ENCODE measurements around the gene OCIAD2.

OCIAD2 gene

DNA sequence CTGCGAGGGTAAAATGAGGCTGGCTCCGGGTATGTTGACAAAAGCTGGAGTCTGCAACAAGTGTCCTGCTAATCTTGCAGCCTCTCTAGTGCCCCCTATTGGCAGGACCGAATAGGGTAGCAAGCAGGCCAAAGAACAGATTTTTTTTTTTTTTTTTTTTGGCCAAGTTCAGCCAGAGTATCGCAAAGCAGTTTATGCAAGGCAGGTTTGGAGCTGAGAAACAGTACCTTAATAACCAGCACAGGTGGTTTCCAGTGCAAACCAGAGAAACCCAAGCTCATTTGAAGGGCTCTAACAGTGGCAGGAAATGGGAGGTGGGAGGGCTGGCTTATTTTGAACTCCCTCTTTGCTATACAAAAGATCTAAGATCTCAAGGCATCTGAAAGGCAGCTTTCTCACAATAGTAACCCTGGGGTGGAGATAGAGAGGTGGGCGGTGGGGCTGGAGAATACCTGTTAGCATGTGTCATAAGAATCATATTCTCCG lies 38.2 kb upstream of the OCIAD2 start:
- H3K4me3 ChIP-seq (ENCODE audit: low read length): no peak overlapping the region
- TF ChIP-seq, protein P1, sequence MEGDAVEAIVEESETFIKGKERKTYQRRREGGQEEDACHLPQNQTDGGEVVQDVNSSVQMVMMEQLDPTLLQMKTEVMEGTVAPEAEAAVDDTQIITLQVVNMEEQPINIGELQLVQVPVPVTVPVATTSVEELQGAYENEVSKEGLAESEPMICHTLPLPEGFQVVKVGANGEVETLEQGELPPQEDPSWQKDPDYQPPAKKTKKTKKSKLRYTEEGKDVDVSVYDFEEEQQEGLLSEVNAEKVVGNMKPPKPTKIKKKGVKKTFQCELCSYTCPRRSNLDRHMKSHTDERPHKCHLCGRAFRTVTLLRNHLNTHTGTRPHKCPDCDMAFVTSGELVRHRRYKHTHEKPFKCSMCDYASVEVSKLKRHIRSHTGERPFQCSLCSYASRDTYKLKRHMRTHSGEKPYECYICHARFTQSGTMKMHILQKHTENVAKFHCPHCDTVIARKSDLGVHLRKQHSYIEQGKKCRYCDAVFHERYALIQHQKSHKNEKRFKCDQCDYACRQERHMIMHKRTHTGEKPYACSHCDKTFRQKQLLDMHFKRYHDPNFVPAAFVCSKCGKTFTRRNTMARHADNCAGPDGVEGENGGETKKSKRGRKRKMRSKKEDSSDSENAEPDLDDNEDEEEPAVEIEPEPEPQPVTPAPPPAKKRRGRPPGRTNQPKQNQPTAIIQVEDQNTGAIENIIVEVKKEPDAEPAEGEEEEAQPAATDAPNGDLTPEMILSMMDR (conservative IDR thresholded peaks at IDR 0.05; ENCODE audit: low read depth, low read length): peak; percentile 37
- DNase-seq (ENCODE audit: low read depth): no peak

DNA sequence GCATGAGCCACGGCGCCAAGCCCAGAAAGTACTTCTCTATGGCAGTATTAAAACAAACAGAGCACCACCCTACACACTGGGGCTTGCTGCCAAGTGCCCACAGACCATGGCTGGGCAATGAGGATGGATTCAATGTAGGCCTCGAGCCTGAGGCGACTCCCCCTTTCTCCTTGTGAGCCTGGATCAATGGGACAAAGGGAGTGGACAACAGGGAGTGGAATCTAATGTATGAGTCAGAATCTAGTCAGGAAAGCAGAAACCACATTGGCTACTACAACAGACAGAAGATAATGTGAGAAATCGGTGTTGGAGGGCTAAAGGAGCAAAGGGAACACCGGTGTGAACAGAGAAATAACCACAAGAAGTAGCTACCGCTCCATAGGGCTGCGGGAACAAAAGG lies 37.7 kb upstream of the OCIAD2 start:
- DNase-seq (ENCODE audit: low read depth): no peak
- TF ChIP-seq, protein P1 (conservative IDR thresholded peaks at IDR 0.05; ENCODE audit: low read depth, low read length): no peak
- H3K4me3 ChIP-seq (ENCODE audit: low read length): no peak overlapping the region

DNA sequence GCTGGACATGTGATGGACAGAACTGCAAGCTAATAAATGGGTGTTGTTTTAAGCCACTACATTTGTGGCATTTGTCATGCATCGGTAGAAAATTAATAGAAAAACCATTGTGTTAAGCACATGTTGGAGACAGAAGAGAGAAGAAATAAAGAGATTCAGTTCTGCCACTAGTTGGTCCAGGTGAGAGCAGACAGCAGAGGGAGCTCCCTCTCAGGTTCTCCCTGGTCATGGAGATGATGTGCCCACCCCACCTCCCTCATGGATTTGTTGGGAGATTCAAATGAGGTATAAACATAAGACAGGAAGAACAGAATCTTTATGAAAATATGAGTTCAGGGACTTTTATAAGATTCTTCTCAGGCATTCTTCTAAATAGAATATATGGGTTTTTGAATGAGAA lies 36.8 kb upstream of the OCIAD2 start:
- TF ChIP-seq, protein P1 (conservative IDR thresholded peaks at IDR 0.05; ENCODE audit: low read depth, low read length): peak; percentile 32

DNA sequence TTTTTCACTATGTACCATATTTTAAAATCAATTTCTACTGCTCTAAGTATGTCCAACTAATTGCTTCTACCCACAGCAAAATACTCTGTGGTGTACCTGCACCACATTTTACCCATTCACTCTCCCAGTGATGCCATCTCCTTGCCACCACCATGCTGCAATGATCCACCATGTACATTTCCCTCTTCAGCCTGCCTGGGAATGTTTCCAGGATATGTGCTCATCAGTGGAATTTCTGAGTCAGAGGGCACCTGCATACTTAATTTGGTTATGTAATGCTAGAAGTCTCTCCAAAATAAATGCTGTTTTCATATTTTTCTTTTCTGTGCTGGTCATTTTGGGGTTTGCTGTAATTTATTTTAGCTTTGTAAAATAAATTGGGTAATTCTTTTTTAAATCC lies 33.2 kb upstream of the OCIAD2 start:
- TF ChIP-seq, protein P1 (conservative IDR thresholded peaks at IDR 0.05; ENCODE audit: low read depth, low read length): no peak
- DNase-seq (ENCODE audit: low read depth): peak; percentile 52
- H3K4me3 ChIP-seq (ENCODE audit: low read length): no peak overlapping the region

More for the DNA sequence above, 36.8 kb upstream of the OCIAD2 start:
- H3K4me3 ChIP-seq (ENCODE audit: low read length): no peak overlapping the region
- DNase-seq (ENCODE audit: low read depth): no peak

DNA sequence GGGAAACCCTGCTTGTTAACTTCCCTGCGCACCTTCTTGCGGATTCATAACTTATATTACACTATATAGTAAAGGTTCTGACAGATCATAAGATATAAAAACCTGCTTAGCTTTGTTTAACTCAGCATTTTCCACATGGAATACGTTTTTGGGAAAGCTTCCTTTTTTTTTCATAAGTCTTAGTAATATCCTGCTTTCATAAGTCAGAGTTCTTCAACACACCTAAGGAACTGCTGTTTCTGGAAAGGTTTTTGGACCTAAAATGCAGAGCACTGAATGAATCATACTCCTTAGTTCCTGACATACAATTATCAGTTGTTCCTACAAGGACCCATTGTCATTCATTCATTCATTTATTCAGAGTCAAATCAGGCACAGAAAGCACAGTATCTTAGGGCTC lies 32.3 kb upstream of the OCIAD2 start:
- no peak for DNase-seq (ENCODE audit: low read depth)
- TF ChIP-seq, protein P1 (conservative IDR thresholded peaks at IDR 0.05; ENCODE audit: low read depth, low read length): no peak
- H3K4me3 ChIP-seq (ENCODE audit: low read length): no peak overlapping the region

DNA sequence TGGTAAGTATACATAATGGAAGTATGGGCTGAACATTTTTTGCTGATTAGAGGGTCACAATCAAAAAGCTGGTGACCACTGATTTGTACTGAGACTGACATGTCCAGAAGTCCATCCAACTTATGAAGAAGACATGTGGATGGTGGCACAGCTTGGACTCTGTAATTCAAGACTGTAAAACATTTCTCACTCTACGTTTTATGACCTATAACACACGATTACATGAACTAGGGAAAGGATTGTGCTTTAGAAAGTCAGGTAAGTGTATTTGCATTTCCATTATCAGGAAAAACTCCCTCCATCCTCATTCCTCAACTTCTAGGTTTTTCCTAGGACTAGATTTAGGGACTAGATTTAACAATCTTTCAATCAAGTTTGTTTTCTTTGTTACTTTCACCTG lies 30.5 kb upstream of the OCIAD2 start:
- no peak overlapping the region for H3K4me3 ChIP-seq (ENCODE audit: low read length)
- DNase-seq (ENCODE audit: low read depth): no peak
- TF ChIP-seq, protein P1 (conservative IDR thresholded peaks at IDR 0.05; ENCODE audit: low read depth, low read length): no peak

DNA sequence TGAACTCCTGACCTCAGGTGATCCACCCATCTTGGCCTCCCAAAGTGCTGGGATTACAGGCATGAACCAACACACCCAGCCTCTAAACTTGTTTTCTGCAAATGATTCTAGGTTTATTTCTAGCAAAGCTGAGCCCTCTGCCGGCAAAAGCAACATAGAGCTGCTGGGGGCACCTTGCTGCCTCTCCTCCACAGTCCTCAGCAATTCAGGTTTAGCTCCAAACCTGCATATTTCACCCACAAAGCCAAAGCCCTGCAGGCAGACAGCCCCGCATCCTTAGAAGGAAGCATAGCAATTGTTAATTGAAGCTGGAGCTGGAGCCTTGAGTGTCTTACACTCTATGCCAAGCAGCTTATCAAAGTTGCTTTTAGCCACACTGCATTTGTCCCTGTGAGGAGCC lies 24.9 kb upstream of the OCIAD2 start:
- no peak for DNase-seq (ENCODE audit: low read depth)
- H3K4me3 ChIP-seq (ENCODE audit: low read length): no peak overlapping the region
- TF ChIP-seq, protein P1 (conservative IDR thresholded peaks at IDR 0.05; ENCODE audit: low read depth, low read length): no peak
